WI38 (cell line): ENCODE results near the gene AP2S1.

ENCODE experiments used
- H3K4me3 ChIP-seq: 2 replicates; pipeline ENCODE4 v1.5.1; 2011; ENCODE audit warnings: low read depth, mild to moderate bottlenecking, control low read depth, low read length
- TF ChIP-seq, protein P1 (sequence below): IDR thresholded peaks from 2 replicates; pipeline ENCODE4 v1.5.1; 2012; ENCODE audit warnings: low read depth, mild to moderate bottlenecking, control low read depth, low read length

The AP2S1 gene

DNA sequence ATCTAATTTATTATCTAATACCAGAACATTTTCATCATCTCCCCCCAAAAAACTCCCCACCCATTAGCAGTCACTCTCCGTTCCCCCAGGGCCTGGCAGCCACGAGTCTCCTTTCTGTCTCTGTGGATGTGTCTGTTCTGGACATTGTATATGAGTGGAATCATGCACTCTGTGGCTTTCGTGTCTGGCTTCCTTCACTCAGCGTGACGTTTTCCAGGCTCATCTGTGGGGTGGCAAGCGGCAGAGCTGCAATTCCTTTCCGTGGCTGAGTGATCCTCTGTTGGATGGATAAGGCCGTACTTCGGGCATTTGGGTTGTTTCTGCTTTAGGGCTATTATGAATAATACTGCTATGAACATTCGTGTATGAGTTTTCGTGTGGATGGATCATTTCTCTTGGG, 3.1 kb downstream of the AP2S1 start:
- H3K4me3 ChIP-seq = no peak overlapping the region
- TF ChIP-seq, protein P1, sequence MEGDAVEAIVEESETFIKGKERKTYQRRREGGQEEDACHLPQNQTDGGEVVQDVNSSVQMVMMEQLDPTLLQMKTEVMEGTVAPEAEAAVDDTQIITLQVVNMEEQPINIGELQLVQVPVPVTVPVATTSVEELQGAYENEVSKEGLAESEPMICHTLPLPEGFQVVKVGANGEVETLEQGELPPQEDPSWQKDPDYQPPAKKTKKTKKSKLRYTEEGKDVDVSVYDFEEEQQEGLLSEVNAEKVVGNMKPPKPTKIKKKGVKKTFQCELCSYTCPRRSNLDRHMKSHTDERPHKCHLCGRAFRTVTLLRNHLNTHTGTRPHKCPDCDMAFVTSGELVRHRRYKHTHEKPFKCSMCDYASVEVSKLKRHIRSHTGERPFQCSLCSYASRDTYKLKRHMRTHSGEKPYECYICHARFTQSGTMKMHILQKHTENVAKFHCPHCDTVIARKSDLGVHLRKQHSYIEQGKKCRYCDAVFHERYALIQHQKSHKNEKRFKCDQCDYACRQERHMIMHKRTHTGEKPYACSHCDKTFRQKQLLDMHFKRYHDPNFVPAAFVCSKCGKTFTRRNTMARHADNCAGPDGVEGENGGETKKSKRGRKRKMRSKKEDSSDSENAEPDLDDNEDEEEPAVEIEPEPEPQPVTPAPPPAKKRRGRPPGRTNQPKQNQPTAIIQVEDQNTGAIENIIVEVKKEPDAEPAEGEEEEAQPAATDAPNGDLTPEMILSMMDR = no peak

DNA sequence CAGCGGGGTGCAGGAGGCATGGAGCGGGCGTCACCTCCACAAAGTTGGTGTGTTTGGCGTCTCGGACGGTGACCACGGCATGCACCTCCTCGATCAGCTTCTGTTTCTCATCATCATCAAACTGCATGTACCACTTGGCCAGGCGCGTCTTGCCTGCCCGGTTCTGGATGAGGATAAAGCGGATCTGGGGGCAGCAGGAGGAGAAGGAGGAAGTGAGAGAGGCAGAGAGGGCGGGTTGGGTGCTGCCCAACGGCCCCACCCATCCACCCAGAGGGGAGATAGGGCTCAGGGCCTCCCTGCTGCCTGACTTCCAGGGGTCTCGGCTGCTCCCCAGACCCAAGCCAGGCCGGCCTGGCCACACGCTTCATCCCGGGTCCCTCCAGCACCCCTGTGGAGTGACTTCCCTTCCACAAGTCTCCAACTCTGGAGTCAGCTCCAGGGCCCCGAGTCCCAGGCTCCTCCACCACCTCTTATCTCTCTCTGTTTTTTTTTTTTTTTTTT, 4.6 kb downstream of the AP2S1 start:
- no peak overlapping the region for H3K4me3 ChIP-seq

DNA sequence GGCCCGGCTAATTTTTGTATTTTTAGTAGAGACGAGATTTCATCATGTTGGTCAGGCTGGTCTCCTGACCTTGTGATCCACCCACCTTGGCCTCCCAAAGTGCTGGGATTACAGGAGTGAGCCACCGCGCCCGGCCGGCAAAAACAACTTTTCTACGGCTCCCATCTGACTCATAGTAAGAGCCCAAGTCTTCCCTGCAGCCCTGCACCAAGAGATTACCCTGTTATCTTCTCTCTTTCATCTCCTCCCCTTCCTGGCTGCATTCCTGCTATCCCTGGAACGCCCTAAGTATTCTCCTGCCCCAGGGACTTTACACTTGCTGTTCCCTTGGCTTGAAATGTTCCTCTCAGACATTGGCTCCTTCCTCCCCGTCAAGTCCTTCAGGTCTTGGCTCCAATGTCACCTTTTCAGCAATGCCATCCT, 6.6 kb downstream of the AP2S1 start:
- no peak overlapping the region for H3K4me3 ChIP-seq
- TF ChIP-seq, protein P1 = no peak

More for the DNA sequence above, 4.6 kb downstream of the AP2S1 start:
- TF ChIP-seq, protein P1 = no peak

DNA sequence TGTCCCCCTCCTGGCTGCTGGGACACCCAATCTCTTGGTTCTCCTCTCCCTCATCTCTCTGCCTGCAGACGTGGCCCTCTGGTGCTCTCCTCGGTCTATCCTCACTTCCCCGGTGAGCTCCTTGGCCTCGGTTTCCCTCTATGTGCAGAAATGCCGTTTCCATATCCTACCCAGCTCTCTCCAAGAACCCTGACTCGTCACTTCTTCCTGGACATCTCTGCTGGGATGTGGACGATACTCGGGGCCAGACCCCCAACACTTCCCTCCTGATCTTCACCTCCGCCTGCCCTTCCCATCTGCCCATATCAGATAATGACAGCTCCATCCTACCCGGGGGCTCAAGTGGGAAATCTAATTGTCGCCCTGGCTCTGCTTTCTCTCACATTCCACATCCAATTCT, 7.9 kb downstream of the AP2S1 start:
- H3K4me3 ChIP-seq = no peak overlapping the region
- TF ChIP-seq, protein P1 = no peak

DNA sequence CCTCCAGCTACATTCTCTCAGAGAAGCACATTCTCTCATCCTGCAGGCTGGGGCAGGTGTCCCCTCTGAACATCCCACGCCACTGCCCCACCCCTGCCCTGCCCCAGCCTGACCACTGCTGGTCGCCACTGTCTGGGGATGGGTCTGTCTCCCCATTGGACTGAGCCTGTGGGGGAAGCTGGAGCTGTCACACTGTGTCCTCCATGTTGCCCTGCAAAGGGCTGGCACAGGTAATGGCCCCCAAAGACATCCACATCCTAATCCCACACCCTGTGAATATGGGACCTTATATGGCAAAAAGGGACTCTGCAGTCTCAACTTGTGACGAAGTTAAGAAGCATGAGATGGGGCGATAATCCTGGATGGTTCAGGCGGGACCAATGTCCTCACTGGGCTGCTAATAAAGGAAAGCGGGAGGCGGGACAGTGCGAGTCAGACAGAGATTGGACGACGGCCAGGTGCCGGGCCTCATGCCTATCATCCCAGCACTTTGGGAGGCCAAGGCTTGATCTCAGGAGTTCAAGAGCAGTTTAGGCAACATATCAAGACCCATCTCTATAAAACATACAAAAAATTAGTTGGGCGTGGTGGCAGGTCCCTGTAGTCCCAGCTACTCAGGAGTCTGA, 9.1 kb downstream of the AP2S1 start:
- TF ChIP-seq, protein P1 = no peak
- no peak overlapping the region for H3K4me3 ChIP-seq

DNA sequence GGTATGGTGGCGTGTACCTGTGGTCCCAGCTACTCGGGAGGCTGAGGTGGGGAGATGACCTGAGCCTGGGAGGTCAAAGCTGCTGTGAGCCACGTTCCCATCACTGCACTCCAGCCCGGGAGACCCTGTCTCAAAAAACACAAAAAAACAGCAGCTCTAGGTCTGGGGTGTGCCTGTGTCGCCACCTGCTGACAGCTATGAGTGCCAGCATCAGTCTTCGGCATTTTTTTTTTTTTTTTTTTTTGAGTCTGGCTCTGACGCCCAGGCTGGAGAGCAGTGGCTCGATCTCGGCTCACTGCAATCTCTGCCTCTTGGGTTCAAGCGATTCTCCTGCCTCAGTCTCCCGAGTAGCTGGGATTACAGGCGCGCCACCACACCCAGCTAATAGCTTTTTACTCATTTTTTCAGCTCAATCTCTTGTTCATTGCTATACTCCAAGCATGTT, 10.1 kb downstream of the AP2S1 start:
- H3K4me3 ChIP-seq = no peak overlapping the region
- TF ChIP-seq, protein P1 = peak; percentile 91

DNA sequence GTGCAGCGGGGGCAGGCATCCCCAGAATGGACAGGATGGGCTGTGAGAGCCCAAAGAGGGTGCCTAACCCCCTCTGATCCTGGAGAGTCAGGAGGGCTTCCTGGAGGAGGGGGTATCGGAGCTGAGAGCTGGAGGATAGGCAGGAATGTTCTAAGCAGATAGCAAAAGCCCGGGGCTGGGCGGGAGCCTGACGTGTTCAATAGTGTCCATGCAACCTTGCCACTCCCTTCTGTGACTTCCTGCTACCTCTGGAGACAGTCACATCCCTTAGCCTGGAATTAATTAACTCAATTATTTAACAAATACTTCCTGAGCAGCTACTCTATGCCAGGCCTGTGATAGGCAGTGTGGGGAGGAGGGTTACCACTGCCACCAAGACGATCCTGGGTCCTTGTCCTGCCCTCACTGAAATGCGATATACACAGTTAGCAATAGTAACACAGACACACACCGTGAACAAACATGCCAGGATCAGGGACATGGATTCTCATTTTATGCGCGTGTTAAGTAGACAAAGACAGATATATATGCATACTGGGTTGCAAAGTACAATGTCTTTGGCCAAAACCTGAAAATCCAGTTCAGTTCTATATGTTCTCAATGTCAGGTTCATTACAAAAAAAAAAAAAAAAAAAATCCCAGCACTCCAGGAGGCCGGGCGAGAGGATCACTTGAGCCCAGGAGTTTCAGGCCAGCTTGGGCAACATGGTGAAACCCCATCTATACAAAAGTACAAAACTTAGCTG, 10.7 kb downstream of the AP2S1 start:
- no peak overlapping the region for H3K4me3 ChIP-seq
- TF ChIP-seq, protein P1 = no peak
